Dedifferentiated amniotic fluid mesenchymal stem cell (primary cell): ENCODE data around the gene RDM1.
"Not testable (repeated sequence)": the region's sequence is repeated elsewhere in the genome, so short reads cannot be mapped to it uniquely, and the experiment has no call there.

Experiments
- DNase-seq: peaks from one replicate; pipeline ENCODE4 v3.0.0-alpha.2; 2016; ENCODE audit errors: extremely low spot score

RDM1 gene

GRCh38 chr17:35898283-35899070 is 32.1 kb downstream of the RDM1 start:
- no peak for DNase-seq

- DNase-seq: not testable (repeated sequence)
Observed at GRCh38 chr17:35897772-35898171, 32.8 kb downstream of the RDM1 start.

GRCh38 chr17:35895636-35896587 is 34.7 kb downstream of the RDM1 start:
- DNase-seq: no peak

GRCh38 chr17:35894206-35894605 is 36.4 kb downstream of the RDM1 start:
- DNase-seq: no peak

- no peak for DNase-seq
Observed at GRCh38 chr17:35893751-35894150, 36.8 kb downstream of the RDM1 start.

GRCh38 chr17:35892091-35893035 is 38.2 kb downstream of the RDM1 start:
- no peak for DNase-seq

GRCh38 chr17:35891269-35891668 is 39.3 kb downstream of the RDM1 start:
- no peak for DNase-seq

- DNase-seq: no peak
Observed at GRCh38 chr17:35890774-35891155, 39.8 kb downstream of the RDM1 start.

GRCh38 chr17:35889818-35890773 is 40.5 kb downstream of the RDM1 start:
- peak; percentile 48 for DNase-seq

GRCh38 chr17:35889241-35889640 is 41.3 kb downstream of the RDM1 start:
- no peak for DNase-seq

- DNase-seq: no peak
Observed at GRCh38 chr17:35879773-35880654, 50.6 kb downstream of the RDM1 start, which contains the start of gene CCL5. TSS of gene CCL5 (minus strand) at chr17:35880360.

GRCh38 chr17:35878361-35878760 is 52.2 kb downstream of the RDM1 start:
- DNase-seq: no peak

- no peak for DNase-seq
Observed at GRCh38 chr17:35877345-35878029, 53.1 kb downstream of the RDM1 start.

- DNase-seq: no peak
Observed at GRCh38 chr17:35876534-35876933, 54.0 kb downstream of the RDM1 start.

GRCh38 chr17:35875800-35876139 is 54.8 kb downstream of the RDM1 start:
- DNase-seq: no peak

- no peak for DNase-seq
Observed at GRCh38 chr17:35875072-35875799, 55.3 kb downstream of the RDM1 start.

- DNase-seq: no peak
Observed at GRCh38 chr17:35872196-35872980, 58.2 kb downstream of the RDM1 start.
